Measurements from ENCODE around the gene PTPRT. TPM values are rescaled to one million over a fixed set of nuclear protein-coding genes. Genes with fewer than 3 reads are reported as not detected.

The PTPRT gene
- total and polyA plus RNA-seq, 2 experiments from 2014 or later, result not detected

DNA sequence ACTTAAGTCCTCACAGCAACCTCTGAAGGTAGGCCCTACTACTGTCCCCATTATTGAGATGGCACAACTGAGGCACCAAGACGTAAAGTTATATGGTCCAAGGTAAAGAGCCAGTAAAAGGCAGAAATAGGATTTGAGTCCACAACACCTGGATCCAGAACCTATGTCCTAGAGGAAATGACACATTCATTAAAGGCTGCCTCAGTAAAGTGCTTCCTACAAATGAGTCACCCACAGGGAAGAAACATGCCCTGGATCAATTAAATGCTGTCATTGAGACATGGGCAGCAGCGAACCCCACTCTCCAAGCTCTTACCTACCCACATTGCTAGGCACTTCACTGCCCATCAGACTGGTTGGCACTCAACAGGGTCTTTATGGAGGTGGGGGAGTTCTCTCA is 600.9 kb downstream of the PTPRT start:
- H3K4me1 ChIP-seq (ENCODE audit: insufficient read depth), result no peaks in the 10 kb centered on the region
- peaks cover 3% of the 10 kb centered on the region; the same call in 1 of the 2 replicates for H3K36me3 ChIP-seq (ENCODE audit: insufficient read depth)
- no peak overlapping the region for H2AFZ ChIP-seq
- no peaks in the 10 kb centered on the region for H4K20me1 ChIP-seq (replicated peaks; ENCODE audit: insufficient read depth)
- H3K4me3 ChIP-seq, result no peak overlapping the region
- no peaks in the 10 kb centered on the region for H3F3A ChIP-seq (replicated peaks; ENCODE audit: low read depth)
- H3K9me2 ChIP-seq (ENCODE audit: insufficient read depth), result no peaks in the 10 kb centered on the region
- no peaks in the 10 kb centered on the region for H3K79me2 ChIP-seq (replicated peaks; ENCODE audit: insufficient read depth)
- H3K36me3 Mint-ChIP-seq (ENCODE audit: low read depth), result peaks cover 19% of the 10 kb centered on the region
- ATAC-seq (no peak), DNase-seq (ENCODE audit: low spot score) (no peak)
- H3K27me3 Mint-ChIP-seq (ENCODE audit: insufficient read depth, low read depth, poor library complexity), result peaks cover 5% of the 10 kb centered on the region
- H3K4me3 Mint-ChIP-seq, result no peak overlapping the region
- H3K4me1 Mint-ChIP-seq, result peaks cover 3% of the 10 kb centered on the region; the same call in 2 of the 3 replicates
- H3K9me3 Mint-ChIP-seq, result peaks cover 92% of the 10 kb centered on the region
- no peak overlapping the region for H3K27ac Mint-ChIP-seq
- no peak for TF ChIP-seq ZNF462 (CRISPR knock-in tag; IDR thresholded peaks at IDR 0.05)
- TF ChIP-seq EZH2 (IDR thresholded peaks at IDR 0.05; ENCODE audit: low read depth, unreplicated experiment), result no peak
- H3K27ac ChIP-seq (ENCODE audit: low read depth), result no peak overlapping the region
- H3K27me3 ChIP-seq (ENCODE audit: insufficient read depth), result no peaks in the 10 kb centered on the region
- no peak overlapping the region for H3K4me2 ChIP-seq

GRCh38 chr20:42587427-42587826 is 602.3 kb downstream of the PTPRT start:
- no peak overlapping the region for H2AFZ ChIP-seq
- ATAC-seq, result no peak
- no peak for TF ChIP-seq EZH2 (IDR thresholded peaks at IDR 0.05; ENCODE audit: low read depth, unreplicated experiment)
- TF ChIP-seq, protein P1, sequence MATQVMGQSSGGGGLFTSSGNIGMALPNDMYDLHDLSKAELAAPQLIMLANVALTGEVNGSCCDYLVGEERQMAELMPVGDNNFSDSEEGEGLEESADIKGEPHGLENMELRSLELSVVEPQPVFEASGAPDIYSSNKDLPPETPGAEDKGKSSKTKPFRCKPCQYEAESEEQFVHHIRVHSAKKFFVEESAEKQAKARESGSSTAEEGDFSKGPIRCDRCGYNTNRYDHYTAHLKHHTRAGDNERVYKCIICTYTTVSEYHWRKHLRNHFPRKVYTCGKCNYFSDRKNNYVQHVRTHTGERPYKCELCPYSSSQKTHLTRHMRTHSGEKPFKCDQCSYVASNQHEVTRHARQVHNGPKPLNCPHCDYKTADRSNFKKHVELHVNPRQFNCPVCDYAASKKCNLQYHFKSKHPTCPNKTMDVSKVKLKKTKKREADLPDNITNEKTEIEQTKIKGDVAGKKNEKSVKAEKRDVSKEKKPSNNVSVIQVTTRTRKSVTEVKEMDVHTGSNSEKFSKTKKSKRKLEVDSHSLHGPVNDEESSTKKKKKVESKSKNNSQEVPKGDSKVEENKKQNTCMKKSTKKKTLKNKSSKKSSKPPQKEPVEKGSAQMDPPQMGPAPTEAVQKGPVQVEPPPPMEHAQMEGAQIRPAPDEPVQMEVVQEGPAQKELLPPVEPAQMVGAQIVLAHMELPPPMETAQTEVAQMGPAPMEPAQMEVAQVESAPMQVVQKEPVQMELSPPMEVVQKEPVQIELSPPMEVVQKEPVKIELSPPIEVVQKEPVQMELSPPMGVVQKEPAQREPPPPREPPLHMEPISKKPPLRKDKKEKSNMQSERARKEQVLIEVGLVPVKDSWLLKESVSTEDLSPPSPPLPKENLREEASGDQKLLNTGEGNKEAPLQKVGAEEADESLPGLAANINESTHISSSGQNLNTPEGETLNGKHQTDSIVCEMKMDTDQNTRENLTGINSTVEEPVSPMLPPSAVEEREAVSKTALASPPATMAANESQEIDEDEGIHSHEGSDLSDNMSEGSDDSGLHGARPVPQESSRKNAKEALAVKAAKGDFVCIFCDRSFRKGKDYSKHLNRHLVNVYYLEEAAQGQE (IDR thresholded peaks at IDR 0.05; ENCODE audit: unreplicated experiment), result no peak

More at GRCh38 chr20:42587427-42587826, 602.3 kb downstream of the PTPRT start:
- peaks cover 92% of the 10 kb centered on the region for H3K9me3 Mint-ChIP-seq
- H3K36me3 Mint-ChIP-seq (ENCODE audit: low read depth), result peaks cover 22% of the 10 kb centered on the region
- DNase-seq (ENCODE audit: low spot score), result no peak
- Histone ChIP-seq H3K4me3 (no peak overlapping the region), H3K27ac (ENCODE audit: low read depth) (no peak overlapping the region), H3K79me2 (replicated peaks; ENCODE audit: insufficient read depth) (no peaks in the 10 kb centered on the region), H3F3A (replicated peaks; ENCODE audit: low read depth) (no peaks in the 10 kb centered on the region), H3K9me2 (ENCODE audit: insufficient read depth) (no peaks in the 10 kb centered on the region), H3K4me1 (ENCODE audit: insufficient read depth) (no peaks in the 10 kb centered on the region), H3K4me2 (no peak overlapping the region), H3K27me3 (ENCODE audit: insufficient read depth) (no peaks in the 10 kb centered on the region), H4K20me1 (replicated peaks; ENCODE audit: insufficient read depth) (no peaks in the 10 kb centered on the region), H3K36me3 (ENCODE audit: insufficient read depth) (peaks cover 3% of the 10 kb centered on the region; the same call in 1 of the 2 replicates)
- peaks cover 3% of the 10 kb centered on the region; the same call in 2 of the 3 replicates for H3K4me1 Mint-ChIP-seq
- peaks cover 7% of the 10 kb centered on the region for H3K27me3 Mint-ChIP-seq (ENCODE audit: insufficient read depth, low read depth, poor library complexity)
- no peak overlapping the region for H3K4me3 Mint-ChIP-seq
- H3K27ac Mint-ChIP-seq, result no peak overlapping the region
